ENCODE measurements around the gene TBCCD1.

TBCCD1 gene

GRCh38 chr3:186598108-186598784, 31.1 kb upstream of the TBCCD1 start:
- DNase-seq (ENCODE audit: low read depth), result no peak
- TF ChIP-seq CTCF (IDR thresholded peaks at IDR 0.05; ENCODE audit: control insufficient read depth, insufficient read depth, low read depth, low read length, missing control alignments), result no peak

DNA sequence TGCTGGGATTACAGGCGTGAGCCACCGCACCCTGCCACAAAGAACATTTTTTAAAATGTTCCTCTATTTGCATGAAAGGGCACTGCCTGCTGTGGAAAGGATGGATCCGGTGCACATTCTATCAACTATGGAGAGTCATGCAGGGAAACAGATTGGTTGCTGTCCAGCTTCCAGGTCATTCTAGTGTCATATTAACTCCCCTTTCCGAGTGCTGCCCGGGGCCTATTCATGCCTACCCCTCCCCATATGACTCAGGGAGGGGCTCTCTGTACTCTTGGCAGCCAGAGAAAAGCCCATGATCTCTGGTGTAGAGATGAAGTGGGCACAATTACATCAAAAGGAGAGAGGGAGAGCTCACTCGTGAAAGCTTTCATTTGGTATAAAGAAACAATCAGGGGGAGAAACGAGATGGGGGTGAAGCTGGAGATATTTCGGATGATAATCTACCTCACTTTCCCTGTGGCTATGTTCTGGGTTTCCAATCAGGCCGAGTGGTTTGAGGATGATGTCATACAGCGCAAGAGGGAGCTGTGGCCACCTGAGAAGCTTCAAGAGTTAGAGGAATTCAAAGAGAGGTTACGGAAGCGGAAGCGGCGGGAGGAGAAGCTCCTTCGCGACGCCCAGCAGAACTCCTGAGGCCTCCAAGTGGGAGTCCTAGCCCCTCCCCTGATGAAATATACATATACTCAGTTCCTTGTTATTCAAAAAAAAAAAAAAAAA, 29.6 kb upstream of the TBCCD1 start:
- no peak overlapping the region for H3K4me3 ChIP-seq (ENCODE audit: control insufficient read depth, low read depth, low read length)
- no peak for DNase-seq (ENCODE audit: low read depth)
- no peak for TF ChIP-seq CTCF (IDR thresholded peaks at IDR 0.05; ENCODE audit: control insufficient read depth, insufficient read depth, low read depth, low read length, missing control alignments)

More at GRCh38 chr3:186598108-186598784, 31.1 kb upstream of the TBCCD1 start:
- no peak overlapping the region for H3K4me3 ChIP-seq (ENCODE audit: control insufficient read depth, low read depth, low read length)

- H3K4me3 ChIP-seq (ENCODE audit: control insufficient read depth, low read depth, low read length), result no peak overlapping the region
- DNase-seq (ENCODE audit: low read depth), result no peak
- TF ChIP-seq CTCF (IDR thresholded peaks at IDR 0.05; ENCODE audit: control insufficient read depth, insufficient read depth, low read depth, low read length, missing control alignments), result no peak
These were observed 27.5 kb upstream of the TBCCD1 start for GRCh38 chr3:186594591-186595113.

- H3K4me3 ChIP-seq (ENCODE audit: control insufficient read depth, low read depth, low read length), result no peak overlapping the region
- TF ChIP-seq CTCF (IDR thresholded peaks at IDR 0.05; ENCODE audit: control insufficient read depth, insufficient read depth, low read depth, low read length, missing control alignments), result no peak
- no peak for DNase-seq (ENCODE audit: low read depth)
These were observed 26.7 kb upstream of the TBCCD1 start for GRCh38 chr3:186593862-186594261.

DNA sequence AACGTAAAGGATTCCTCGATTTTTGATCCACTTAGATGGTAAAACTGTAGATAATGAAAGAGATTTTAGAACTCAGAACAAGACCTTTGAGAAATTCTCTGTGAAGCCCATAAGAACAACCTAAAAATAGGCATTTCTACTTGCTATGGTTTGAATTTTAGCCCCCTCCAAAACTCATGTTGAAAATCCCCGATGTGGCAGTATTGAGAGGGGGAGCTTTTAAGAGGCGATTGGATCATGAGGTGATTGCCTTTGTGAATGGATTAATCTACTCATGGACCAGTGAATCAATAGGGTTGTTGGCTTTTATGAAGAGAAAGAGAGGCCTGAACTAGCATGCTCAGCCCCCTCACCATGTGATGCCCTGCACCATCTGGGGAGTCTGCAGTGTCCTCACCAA, 25.5 kb upstream of the TBCCD1 start:
- TF ChIP-seq CTCF (IDR thresholded peaks at IDR 0.05; ENCODE audit: control insufficient read depth, insufficient read depth, low read depth, low read length, missing control alignments), result no peak
- no peak overlapping the region for H3K4me3 ChIP-seq (ENCODE audit: control insufficient read depth, low read depth, low read length)
- no peak for DNase-seq (ENCODE audit: low read depth)

DNA sequence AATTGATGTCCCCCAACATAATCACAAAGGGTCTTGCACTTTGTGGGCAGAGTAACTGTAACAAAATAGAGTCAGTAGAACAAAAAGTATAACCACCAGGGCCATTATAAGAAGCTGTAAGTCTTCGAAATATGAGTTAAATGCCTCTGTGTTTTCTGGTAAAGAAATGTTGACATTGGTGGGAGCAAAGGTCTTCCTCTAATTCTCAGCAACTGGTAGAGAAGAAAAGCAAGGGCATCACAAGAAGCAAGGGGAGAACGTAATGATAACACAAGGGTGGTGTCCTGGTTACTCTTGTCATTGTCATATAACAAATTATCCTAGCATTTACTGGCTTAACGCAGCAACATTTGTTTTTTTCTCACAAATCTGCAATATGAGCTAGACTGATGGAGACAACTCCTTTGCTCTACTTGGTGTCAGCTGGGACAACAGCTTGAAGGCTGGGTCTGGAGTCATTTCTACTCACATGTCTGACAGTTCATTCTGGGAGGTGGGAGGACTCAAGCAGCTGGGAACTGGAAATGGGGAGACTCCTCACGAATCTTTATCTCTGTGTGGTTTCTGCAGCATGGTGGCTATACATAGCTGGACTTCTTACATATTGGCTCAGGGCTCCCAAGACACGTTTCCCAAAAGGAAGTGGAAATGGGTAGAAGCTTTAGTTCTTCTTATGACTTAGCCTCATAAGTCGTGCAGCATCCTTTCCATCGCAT, 23.6 kb upstream of the TBCCD1 start:
- no peak for DNase-seq (ENCODE audit: low read depth)
- no peak overlapping the region for H3K4me3 ChIP-seq (ENCODE audit: control insufficient read depth, low read depth, low read length)
- TF ChIP-seq CTCF (IDR thresholded peaks at IDR 0.05; ENCODE audit: control insufficient read depth, insufficient read depth, low read depth, low read length, missing control alignments), result no peak
